NCI-H2196 treated with DMSO at 0.1 percent for 48 hours (cell line): ENCODE data around the gene CDH7.

Experiments used
- DNase-seq: peaks from one replicate; lab custom pipeline; 2025; ENCODE audit not compliant: unreplicated experiment; lab: John Stamatoyannopoulos, UW

CDH7 gene, protein sequence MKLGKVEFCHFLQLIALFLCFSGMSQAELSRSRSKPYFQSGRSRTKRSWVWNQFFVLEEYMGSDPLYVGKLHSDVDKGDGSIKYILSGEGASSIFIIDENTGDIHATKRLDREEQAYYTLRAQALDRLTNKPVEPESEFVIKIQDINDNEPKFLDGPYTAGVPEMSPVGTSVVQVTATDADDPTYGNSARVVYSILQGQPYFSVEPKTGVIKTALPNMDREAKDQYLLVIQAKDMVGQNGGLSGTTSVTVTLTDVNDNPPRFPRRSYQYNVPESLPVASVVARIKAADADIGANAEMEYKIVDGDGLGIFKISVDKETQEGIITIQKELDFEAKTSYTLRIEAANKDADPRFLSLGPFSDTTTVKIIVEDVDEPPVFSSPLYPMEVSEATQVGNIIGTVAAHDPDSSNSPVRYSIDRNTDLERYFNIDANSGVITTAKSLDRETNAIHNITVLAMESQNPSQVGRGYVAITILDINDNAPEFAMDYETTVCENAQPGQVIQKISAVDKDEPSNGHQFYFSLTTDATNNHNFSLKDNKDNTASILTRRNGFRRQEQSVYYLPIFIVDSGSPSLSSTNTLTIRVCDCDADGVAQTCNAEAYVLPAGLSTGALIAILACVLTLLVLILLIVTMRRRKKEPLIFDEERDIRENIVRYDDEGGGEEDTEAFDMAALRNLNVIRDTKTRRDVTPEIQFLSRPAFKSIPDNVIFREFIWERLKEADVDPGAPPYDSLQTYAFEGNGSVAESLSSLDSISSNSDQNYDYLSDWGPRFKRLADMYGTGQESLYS

DNA sequence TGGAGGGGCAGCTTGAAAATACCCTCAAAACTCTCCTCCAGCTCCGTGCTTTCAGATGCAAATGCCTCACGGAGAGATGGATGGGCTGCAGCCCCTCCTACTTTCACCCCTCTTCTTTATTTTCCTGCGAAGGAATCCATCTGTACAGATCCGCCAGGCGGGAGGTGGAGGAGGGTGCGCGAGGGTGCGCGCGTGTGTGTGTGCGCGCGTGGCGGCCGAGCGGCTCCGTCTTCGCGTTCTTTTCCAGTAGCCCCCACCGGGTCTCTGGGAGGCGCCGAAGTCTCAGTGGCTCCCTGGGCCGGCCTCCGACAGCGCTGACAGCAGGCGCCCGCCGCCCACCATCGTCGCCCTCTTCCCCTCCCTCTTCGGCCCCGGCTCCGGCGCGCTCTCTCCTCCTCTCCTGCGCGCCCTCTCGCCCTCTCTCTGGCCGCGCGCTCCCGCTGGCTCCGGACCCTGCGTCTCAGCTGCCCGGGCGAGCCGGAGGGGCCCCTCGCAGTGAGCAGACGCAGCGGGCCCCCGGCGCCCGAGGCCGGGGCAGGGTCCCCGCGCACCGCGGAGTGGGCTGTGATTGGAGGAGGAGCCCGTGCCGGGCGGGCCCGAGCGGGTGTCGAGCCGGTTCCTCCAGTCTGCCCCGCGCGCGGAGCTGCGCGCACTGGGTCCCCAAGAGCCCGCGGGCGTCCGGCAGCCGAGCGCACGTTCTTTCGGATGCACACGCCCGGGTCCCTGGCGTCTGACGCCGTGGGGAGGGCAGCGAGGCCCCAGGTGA, at the start of gene CDH7:
CDH7 (plus strand) TSS at position 624 of the 766 bp plus-strand sequence. CDS start 11,831 bp downstream, outside the sequence.
- no peak for DNase-seq

DNA sequence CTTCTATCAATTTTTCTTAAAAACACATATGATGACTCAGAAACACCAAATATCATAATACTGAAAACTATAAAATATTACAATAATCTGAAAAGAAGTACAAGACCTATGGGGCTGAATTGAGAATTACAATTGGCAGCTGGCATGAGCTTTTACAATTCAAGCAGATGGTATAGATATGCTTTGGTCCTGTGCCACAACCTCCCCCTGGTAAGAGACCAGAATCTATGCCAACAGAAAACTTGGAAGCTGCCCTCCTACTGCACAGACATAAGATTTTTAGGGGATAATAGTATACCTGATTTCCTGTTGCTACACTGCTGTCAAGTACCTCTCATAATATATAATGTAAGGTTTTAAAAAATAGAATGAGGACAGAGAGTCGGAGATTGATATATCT, 46.8 kb upstream of the CDH7 start:
- DNase-seq: no peak

DNA sequence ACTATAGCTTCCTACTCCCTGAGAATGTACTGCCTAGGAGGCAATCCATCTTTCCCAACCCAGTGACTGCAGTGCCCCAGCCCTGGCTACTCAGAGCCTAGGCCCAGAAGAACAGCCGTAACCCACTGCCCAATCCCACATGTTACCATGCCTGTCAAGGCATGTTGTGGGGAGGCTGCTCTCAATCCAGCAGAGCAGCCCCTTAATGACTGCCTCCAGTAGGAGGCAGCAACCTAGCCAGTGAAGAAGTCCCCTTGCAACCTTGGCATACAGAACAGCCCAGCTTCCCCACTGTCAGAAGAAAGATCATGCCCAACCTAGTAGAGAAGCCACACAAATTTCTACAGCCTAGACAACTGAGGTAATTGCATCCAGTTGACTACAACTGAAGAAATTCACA, 44.2 kb upstream of the CDH7 start:
- DNase-seq: no peak

DNA sequence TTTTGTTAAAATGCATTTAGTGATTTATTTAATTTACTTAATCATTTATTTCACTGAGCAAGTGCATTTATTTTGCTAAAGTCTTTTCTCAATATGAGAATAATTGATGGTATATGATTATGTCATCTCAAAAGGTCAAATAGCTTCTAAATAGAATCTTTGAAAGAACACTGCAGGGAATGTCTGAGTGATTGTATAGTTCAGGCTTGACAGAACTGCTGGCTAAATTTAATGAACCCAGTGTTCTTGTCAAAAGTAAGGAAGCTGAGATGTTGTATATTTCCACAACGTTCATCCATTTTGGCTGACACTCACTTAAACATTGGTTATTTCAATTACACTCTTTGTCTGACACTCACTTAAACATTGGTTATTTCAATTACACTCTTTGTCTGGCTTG, 39.3 kb upstream of the CDH7 start:
- DNase-seq: no peak

DNA sequence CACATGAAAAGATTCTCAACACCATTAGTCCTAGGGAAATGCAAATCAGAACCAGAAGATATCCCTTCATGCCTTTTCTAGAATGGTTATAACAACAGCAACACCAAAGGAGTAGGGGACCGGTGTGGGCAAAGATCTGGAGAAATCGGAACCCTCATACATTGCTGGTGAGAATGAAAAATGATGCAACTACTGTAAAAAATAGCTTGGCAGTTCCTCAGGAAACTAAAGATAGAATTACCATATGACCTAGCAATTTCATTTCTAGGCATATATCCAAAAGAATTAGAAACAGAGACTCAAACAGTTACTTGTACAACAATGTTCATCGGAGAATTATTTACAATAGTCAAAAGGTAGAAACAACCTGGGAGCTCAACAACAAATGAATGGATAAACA, 29.2 kb upstream of the CDH7 start:
- DNase-seq: no peak

DNA sequence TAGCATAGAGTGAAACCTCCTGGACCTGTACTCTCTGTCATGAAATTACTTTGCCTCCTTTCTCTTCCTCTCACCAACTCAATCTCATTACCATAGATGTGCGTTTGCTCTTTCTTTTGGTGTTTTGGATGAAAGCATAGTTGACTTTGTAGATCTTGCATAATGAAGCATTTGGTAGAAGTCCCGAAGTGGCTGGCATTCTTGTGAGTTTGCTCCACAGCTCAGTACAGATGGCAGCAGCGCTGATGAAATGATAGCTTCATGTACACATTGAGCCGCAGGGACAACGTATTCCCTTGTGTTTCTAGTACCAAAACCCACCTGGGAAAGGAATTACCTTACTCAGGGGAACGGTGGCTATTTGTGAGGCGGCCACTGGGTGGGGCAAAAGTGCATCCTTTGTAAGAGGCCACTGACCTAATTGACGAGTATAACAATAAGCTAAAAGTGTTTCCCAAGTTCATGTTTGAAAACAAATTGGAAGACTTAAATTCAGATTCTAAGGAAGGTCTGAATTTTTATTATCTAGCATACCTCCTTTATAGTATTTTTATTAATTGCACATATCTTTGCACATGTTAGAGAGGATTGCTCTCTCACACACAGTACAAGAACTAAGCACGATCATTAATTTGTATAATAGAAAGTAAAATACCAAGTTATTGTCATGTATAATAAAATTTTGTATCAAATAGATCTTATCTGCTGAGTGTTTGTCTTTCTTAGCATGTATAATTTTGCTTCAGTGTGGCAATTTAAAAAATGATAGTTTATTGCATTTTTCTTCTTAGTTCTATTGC, 25.4 kb upstream of the CDH7 start:
- DNase-seq: no peak

DNA sequence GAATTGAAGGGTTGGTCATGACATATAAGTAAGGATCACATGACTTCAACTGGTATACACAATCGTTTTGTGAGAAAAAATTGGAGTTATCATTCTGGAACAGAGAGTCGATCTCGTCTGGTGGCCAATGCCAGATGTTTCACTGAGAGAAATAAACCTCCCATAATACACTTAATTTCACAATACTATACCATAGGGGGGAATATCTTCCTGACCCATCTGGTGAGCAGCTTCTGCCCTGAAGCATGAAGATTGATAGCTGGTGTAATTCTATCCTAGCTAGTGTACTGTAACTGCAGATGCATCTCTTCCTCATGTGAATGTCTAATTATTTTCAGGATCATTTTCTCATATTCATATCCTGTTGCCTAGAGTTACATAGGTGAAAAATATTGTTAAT, 15.7 kb upstream of the CDH7 start:
- DNase-seq: no peak

DNA sequence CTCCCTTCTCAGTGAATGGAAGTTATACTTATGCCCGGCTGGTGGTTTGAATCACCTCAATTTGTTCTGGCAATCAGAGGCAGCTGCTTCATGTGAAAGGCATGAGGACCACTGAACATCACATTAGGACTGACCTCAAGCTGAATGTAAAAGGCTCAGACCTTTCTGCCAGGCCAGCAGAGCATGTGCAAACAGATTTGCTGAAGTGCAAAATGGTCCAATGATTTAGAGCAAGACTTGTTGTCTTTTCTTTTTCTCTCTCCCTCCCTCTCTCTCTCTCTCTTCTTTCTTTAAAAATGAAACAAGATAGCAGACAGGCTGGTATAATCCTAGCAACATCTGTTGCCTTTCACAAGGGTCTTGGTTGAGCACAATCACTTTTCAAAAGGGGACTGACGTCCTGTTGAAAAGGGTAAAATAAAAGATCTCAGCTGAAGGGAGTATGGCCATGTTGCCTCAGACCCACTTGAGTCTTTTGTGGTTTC, 13.3 kb upstream of the CDH7 start:
- DNase-seq: no peak

DNA sequence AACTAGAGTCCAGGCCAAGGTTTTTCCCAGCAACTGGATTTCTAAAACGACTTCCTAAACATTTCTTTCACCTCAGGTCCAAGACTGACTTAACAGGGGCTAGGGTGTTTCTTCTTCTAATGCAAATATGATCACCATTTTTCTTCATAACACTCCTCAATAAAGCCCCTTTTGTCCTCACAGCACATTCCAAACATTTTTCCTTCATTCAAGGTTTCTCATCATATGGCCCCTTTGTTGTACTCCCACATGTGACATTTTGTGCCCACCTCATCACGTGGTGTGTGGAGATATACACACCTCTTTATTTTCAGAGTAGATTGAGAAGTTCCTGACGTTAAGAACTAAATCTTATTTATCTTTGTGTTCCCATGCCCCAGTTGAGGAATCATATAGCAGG, 3.9 kb upstream of the CDH7 start:
- no peak for DNase-seq

DNA sequence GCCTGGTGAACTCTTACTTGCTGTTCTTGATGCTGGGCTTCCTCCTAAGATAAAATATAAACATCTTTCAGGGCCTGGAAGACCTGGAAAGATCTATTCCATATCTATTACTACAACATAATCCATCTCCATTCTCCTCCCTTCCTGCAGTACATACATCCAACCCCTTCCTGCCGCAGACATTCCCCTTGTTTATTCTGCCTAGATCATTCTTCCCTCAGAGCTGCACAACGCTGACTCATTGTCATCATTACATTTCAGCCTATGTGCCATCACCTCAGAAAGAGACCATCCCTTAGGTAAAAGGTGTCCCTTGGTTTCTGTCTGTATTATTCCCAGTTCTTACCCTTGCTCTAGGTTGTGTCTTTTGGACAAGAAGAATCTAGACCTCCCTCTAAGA, 2.5 kb upstream of the CDH7 start:
- no peak for DNase-seq

DNA sequence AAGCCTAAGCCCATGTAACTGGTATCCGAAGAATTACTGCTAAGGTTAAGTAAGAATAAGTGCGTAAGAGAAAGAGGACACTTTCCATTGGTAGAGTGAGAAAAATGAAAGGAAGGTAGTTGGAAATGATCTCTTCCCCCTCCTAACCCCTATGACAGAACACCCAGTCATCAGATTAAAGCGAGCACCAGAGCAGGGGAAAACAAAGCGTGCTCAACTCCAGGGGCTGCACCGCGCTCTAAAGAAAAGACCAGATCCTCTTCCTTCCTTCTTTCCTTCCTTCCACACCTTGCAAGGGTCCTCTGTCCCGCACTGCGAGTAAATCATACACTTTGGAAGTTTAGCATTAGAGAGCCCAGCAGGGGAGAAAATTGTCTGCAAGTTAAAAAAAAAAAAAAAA, 971 bp upstream of the CDH7 start:
- no peak for DNase-seq

DNA sequence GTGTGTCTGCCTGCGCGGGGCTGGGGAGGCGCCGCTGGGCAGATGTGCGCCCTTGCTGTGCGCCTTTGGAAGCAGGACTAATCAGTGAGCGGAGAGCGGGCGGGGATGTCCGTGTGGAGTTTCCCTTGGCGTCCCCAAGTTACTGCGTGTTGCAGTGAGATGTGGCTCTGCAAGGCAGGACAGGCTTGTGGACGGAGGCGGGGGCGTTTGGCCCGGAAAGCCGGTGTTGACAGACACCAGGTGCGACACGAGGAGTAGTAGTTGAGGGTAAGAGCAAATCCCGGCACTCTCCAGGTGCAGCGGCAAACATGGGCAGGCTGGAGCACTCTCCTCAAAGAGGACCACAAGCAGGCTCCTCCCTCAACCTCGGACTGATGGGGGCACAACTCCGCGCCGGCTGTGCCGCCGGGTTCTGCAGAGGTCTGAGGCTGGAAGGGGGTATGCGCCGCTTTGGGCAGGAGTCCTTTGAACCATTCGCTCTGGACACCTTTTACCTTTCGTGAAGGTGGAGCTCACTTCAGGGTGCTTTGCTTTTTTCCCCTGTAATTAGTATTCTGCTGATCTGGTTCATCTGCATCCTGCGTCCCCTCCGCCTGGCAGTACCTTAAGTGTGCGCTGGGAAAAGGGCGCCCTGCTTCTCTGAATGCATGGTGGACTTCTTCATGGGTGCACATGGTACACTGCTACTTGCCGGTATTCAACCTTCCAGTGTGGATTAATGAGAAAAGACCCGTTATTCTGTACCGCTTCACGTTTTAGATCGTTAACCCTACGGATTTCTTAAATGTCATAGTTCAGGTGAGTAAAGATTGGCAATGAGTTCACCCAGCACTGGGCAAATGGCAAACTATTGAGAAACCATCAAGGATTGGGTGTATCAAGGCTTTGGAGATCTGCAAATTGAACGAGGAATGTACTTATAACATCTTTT, 608 bp downstream of the CDH7 start:
- no peak for DNase-seq

DNA sequence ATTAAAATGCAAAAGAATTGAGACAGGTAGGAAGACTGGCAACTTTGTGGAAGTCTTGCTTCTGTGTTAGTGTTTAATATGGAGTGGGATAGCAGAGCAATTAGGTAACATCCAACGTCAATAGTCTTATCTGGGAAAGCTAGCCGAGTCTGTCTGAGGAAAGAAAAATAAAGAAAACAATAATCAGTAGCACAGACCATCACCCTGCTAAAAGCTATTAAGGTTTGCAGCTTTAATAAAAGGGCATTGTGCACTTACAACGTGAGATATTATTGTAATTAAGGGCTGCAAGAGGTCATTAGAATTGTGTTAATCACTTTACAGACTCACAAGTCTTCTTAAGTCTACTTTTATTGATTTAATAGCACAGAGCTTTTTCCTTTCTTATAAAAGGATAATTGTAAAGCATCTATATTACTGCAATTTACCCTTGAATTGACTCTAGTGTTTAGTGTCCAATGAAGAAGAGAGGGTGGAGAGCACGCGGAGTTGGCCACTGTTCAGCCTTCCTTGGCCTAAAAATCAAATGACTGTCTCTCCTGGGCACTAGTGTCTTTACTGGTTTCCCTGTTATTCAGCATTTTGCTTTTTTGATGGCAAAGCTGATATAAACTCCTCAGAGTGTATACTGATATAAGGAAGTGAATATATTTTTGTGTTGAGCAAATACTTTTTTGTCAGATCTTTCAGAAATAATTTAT, 2.0 kb downstream of the CDH7 start:
- no peak for DNase-seq

DNA sequence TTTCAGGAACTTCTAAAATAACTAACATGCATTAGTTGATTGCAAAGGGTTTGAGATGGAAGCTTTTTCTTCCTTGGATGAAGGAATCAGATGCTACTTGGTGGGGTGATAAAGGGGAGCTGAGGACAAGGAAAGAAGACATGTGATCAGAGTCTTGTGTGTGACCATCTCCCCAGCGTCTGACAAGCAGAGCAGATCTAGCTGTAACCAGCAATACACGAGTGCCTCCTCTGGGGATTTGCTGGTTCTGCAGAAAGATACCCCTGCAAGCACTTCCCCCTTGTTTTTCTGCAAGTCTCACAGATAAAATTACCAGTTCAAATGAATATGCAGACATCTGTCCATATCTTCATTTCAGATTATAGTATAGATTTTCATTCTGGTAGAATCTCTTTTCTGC, 2.7 kb downstream of the CDH7 start:
- no peak for DNase-seq

DNA sequence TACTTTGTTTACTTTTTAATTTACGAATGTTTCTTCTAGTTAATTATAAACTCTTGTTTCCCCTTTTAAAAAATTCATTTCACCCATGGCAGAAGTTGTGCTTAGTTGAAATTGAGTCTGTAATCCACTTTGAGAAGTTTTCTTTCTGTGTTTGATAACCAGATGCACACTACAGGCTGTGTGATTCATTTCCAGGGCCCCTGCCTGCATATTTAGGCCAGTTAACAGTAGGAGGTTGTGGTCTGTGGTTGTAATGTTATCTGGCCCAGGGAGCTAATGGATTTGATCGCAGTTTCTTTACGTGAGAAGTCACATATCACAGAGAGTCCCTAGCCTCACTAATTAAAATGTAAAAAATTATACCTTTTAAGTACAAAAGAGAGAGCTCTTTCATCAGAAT, 3.3 kb downstream of the CDH7 start:
- no peak for DNase-seq

DNA sequence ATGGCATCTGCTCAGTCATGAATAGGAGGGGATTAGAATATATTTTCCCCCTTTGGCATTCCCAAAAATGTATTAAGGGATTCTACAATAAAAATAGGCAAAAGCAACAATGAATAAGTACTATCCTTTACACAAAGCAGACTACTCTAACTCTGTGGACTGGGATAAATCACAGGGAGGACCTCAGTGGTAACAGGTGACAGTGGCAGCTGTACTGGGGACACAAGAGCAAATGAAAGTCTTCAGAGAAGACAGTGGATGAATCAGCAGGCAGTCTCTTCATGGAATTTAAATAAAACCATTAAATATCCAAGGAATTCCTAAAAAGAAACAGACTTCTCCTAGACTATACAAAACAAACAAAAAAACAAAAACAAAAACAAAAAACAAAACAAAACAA, 4.8 kb downstream of the CDH7 start:
- no peak for DNase-seq

DNA sequence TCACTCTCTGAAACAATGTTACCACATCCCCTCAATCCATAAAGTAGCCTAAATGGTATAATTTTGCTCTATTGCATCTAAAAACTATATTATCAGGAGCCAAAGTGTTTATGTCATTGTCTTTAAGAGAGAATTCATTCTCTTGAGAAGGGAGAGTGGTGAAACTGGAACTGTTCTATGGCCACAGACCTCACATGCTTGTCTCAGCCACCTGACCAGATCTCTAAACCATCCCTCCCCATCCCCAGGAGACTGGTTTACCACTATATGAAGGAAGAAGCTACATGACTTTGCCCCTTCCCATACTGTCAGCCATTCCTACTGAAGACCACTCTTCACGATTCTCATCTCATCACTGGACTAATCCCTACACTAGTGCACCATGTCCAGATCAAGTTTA, 9.6 kb downstream of the CDH7 start:
- no peak for DNase-seq

DNA sequence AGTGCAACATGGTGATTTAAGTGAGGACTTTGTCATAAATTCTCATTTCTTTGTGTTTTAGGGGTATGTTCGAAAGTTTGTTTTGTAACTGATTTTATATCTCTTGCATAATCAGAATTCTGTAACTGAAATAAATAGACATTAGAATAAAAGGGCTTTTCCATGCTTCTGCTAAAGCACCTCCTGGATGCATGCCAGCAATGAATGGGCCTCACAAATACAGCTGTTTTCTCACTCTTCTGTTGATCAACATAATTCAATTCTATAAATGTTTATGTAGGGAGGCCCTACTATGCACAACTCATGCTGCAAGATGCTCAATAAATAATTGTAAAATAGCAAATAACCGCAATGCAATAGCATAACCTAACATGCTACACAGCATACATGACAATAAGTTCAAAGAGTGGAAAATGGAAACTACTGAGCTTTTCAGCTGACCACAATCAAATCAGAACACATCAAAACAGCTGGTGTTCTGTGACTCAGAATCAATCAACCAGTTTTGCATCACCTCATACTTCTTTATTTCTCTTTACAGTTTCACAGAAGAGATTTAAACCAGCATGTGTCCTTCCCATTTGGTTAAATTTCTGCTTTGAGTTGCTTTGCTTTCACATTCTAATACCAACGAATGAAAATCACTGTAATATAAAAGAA, 11.0 kb downstream of the CDH7 start:
- no peak for DNase-seq

DNA sequence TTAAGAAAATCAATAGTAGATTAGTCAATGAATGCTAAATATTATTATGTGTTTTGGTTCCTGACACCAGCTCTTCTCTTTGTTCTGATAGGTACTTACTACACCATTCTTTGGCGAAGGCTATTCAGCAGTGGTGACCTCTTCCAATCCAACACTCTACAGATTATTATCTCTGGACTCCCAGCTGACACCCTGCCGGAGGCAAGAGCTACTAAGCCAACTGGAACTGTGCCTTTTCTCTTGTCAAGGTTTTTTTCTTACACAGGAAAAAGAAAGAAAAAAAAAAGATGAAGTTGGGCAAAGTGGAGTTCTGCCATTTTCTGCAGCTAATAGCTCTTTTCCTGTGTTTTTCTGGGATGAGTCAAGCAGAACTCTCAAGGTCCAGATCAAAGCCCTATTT, 11.7 kb downstream of the CDH7 start:
- no peak for DNase-seq
